A673 (cell line): ENCODE data around the gene MEX3D. TPM values are rescaled to one million over a fixed set of nuclear protein-coding genes. Genes with fewer than 3 reads are reported as not detected.

Source experiments
- BruUV-seq: library from RNA; stranded (reverse); fragments of 400-500 nt; replicated peaks from 2 replicates; lab custom pipeline; 2021; lab: Mats Ljungman, UMichigan
- CTCF ChIA-PET: fragments of 300-600 bp; sonication (Branson Sonifier 250); formaldehyde crosslinking; loops from one replicate; lab custom pipeline; 2022; ENCODE audit warnings: antibody characterized with exemption; lab: Charles Lee
- POLR2A ChIA-PET: fragments of 300-600 bp; sonication (Branson Sonifier 250); formaldehyde crosslinking; loops from one replicate; lab custom pipeline; 2022; ENCODE audit warnings: antibody characterized with exemption; ENCODE audit not compliant: low non-redundant PET; lab: Charles Lee
- DNase-seq: peaks from one replicate; pipeline ENCODE4 v3.0.0-alpha.2; 2015; ENCODE audit warnings: low spot score
- H3K27ac ChIP-seq: fragments of 200-600 bp; sonication (generic); 2 replicates; pipeline ENCODE4 v1.5.1; 2016; ENCODE audit warnings: mixed run types, low read depth, mild to moderate bottlenecking, mixed read lengths, antibody characterized with exemption, low read length; ENCODE audit not compliant: poor library complexity, severe bottlenecking
- H3K27me3 ChIP-seq: fragments of 200-600 bp; sonication (generic); replicated peaks from 2 replicates; pipeline ENCODE4 v1.6.1; 2017; ENCODE audit warnings: mixed run types, low read depth, mild to moderate bottlenecking, mixed read lengths, antibody characterized with exemption, low read length; ENCODE audit not compliant: insufficient read depth, poor library complexity
- H3K36me3 ChIP-seq: fragments of 200-600 bp; sonication (generic); 2 replicates; pipeline ENCODE4 v1.6.1; 2016; ENCODE audit warnings: mixed run types, mild to moderate bottlenecking, mixed read lengths, antibody characterized with exemption, low read length; ENCODE audit not compliant: insufficient read depth, poor library complexity, severe bottlenecking
- H3K4me1 ChIP-seq: fragments of 200-600 bp; sonication (generic); 2 replicates; pipeline ENCODE4 v1.6.1; 2017; ENCODE audit warnings: mixed run types, mild to moderate bottlenecking, mixed read lengths, antibody characterized with exemption, low read length; ENCODE audit not compliant: insufficient read depth, poor library complexity, severe bottlenecking
- H3K4me3 ChIP-seq: fragments of 200-600 bp; sonication (generic); 2 replicates; pipeline ENCODE4 v1.5.1; 2016; ENCODE audit warnings: low read depth, mixed run types, mild to moderate bottlenecking, mixed read lengths, low read length; ENCODE audit not compliant: poor library complexity, severe bottlenecking
- H3K9me3 ChIP-seq: fragments of 200-600 bp; sonication (generic); 2 replicates; pipeline ENCODE4 v1.6.1; 2016; ENCODE audit warnings: mixed run types, low read depth, mild to moderate bottlenecking, mixed read lengths, antibody characterized with exemption, low read length; ENCODE audit not compliant: poor library complexity, severe bottlenecking
- CTCF ChIP-seq: fragments of 300-800, 200-600 bp; sonication (generic); conservative IDR thresholded peaks from 2 replicates; pipeline ENCODE4 v1.5.1; 2017; ENCODE audit warnings: low read depth, mild to moderate bottlenecking, antibody characterized with exemption, low read length, moderate library complexity, mixed read lengths
- EZH2 ChIP-seq: fragments of 200-600 bp; sonication (generic); IDR thresholded peaks from 2 replicates; pipeline ENCODE4 v1.6.1; 2017; ENCODE audit warnings: borderline replicate concordance, low read depth, mild to moderate bottlenecking, mixed read lengths, antibody characterized with exemption, low read length; ENCODE audit not compliant: poor library complexity, severe bottlenecking
- intact Hi-C: fragments of 100-400 bp; cut with micrococcal nuclease; formaldehyde crosslinking; loops from one replicate; pipeline ENCODE4 v1.10.0; 2022; ENCODE audit not compliant: unreplicated experiment
- total RNA-seq: library from RNA; stranded (reverse); gene quantifications from 2 replicates; pipeline ENCODE4 v1.2.3, GENCODE V29; 2021

The MEX3D gene
- total RNA-seq, 1 experiment from 2014 or later = 60.0 TPM

DNA sequence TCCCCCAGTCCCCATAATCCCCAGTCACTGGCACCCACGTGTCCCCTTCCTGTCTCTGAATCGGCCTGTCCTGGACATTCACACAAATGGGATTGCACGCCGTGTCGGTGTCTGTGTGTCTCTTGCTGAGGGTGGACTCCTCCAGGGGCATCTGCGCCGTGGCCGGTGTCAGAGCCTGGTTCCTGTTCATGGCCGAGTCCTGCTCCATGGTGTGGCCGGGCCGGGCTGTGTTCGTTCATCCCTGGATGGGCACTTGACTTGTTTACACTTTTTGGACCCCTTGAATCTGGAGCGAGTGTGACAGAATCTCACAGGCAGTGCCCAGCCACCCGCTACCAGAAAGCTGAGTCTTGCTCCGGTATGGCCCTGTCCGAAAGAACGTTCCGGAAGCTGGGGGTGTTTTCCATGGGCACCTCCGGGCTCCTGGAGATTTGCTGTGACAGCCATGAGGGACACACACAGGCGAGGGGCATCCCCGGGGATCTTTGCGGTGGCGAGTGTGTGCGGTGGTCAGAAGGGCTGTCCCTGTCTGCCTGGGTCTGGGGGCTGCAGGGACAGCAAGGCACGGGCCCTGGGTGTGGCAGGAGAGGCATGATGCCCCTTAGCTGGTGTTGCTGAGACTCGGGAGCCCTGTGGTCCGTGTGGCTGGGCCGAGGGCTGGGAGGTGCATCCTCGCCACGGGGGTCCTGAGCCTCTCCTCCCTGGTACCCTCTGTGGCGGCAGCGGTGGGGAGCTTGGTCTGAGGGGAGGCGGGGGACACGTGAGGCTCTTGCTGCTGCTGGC lies 6.4 kb upstream of the MEX3D start:
- H3K4me3 ChIP-seq = no peak overlapping the region
- no peaks in the 10 kb centered on the region for H3K4me1 ChIP-seq
- no peaks in the 10 kb centered on the region for H3K27me3 ChIP-seq
- ChIA-PET POLR2A (no interaction called here), CTCF (no interaction called here)
- BruUV-seq = no TSS peak
- no peak for DNase-seq
- no peaks in the 10 kb centered on the region for H3K9me3 ChIP-seq
- H3K27ac ChIP-seq = no peak overlapping the region
- H3K36me3 ChIP-seq = peaks cover 25% of the 10 kb centered on the region
- intact Hi-C loops = no loop called here
- TF ChIP-seq CTCF = no peak
- no peak for TF ChIP-seq EZH2

DNA sequence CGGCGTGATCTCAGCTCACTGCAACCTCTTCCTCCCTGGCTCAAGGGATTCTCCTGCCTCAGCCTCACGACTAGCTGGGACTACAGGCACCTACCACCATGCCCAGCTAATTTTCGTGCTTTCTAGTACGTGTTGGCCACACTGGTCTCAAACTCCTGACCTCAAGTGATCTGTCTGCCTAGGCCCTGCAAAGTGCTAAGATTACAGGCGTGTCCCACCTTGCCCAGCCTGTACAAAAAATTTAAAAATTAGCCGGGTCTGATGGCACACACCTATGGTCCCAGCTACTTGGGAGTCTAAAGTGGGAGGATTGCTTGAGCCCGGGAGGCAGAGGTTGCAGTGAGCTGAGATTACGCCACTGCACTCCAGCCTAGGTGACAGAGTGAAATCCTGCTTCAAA lies 4.7 kb upstream of the MEX3D start:
- TF ChIP-seq CTCF (no peak), EZH2 (no peak)
- H3K27ac ChIP-seq = no peak overlapping the region
- no peak for DNase-seq
- intact Hi-C loops = no loop called here
- H3K4me3 ChIP-seq = no peak overlapping the region
- ChIA-PET CTCF (no interaction called here), POLR2A (no interaction called here)
- H3K4me1 ChIP-seq = no peaks in the 10 kb centered on the region
- H3K36me3 ChIP-seq = peaks cover 10% of the 10 kb centered on the region
- H3K27me3 ChIP-seq = no peaks in the 10 kb centered on the region
- BruUV-seq = no TSS peak
- no peaks in the 10 kb centered on the region for H3K9me3 ChIP-seq

- no peaks in the 10 kb centered on the region for H3K27me3 ChIP-seq
- intact Hi-C loops = no loop called here
- DNase-seq = no peak
- H3K4me1 ChIP-seq = no peaks in the 10 kb centered on the region
- TF ChIP-seq EZH2 = no peak
- TF ChIP-seq CTCF = no peak
- peaks cover 1% of the 10 kb centered on the region for H3K36me3 ChIP-seq
- POLR2A ChIA-PET = no interaction called here
- H3K4me3 ChIP-seq = no peak overlapping the region
- BruUV-seq = no TSS peak
- no peak overlapping the region for H3K27ac ChIP-seq
- H3K9me3 ChIP-seq = no peaks in the 10 kb centered on the region
- CTCF ChIA-PET = no interaction called here
These were observed 3.2 kb upstream of the MEX3D start for GRCh38 chr19:1571358-1571757.
